Neural crest cell (in vitro differentiated cells): ENCODE data around the gene HSFY1. TPM values are rescaled to one million over a fixed set of nuclear protein-coding genes. Genes with fewer than 3 reads are reported as not detected.
"Not testable (repeated sequence)": the region's sequence is repeated elsewhere in the genome, so short reads cannot be mapped to it uniquely, and the experiment has no call there.

Experiments used
- DNase-seq: peaks from one replicate; pipeline ENCODE4 v3.0.0; 2021; ENCODE audit warnings: low read depth, mixed read lengths, low spot score
- H3K27ac Mint-ChIP-seq: one replicate; pipeline ENCODE4 v1.8.0; 2021; ENCODE audit warnings: mild to moderate bottlenecking, mixed read lengths; ENCODE audit not compliant: unreplicated experiment
- H3K27me3 Mint-ChIP-seq: 2 replicates; pipeline ENCODE4 v1.8.0; 2021; ENCODE audit warnings: low read depth, mild to moderate bottlenecking, mixed read lengths
- H3K36me3 Mint-ChIP-seq: 2 replicates; pipeline ENCODE4 v1.8.0; 2021; ENCODE audit warnings: low read depth, mild to moderate bottlenecking, mixed read lengths
- H3K4me1 Mint-ChIP-seq: 2 replicates; pipeline ENCODE4 v1.8.0; 2021; ENCODE audit warnings: mixed read lengths
- H3K4me3 Mint-ChIP-seq: one replicate; pipeline ENCODE4 v1.8.0; 2021; ENCODE audit warnings: mild to moderate bottlenecking, mixed read lengths
- H3K9me3 Mint-ChIP-seq: 2 replicates; pipeline ENCODE4 v1.8.0; 2021; ENCODE audit warnings: mixed read lengths
- long read RNA-seq: library from polyadenylated mRNA; unstranded; transcript quantifications from one replicate; pipeline ENCODE4 v2.0.0, GENCODE V29; 2020
- total RNA-seq: library from RNA; stranded (reverse); gene quantifications from 2 replicates; pipeline ENCODE4 v1.2.1, GENCODE V29; 2021

The HSFY1 gene, protein sequence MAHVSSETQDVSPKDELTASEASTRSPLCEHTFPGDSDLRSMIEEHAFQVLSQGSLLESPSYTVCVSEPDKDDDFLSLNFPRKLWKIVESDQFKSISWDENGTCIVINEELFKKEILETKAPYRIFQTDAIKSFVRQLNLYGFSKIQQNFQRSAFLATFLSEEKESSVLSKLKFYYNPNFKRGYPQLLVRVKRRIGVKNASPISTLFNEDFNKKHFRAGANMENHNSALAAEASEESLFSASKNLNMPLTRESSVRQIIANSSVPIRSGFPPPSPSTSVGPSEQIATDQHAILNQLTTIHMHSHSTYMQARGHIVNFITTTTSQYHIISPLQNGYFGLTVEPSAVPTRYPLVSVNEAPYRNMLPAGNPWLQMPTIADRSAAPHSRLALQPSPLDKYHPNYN
- total RNA-seq = not detected in 2 replicates
- long read RNA-seq = 0 reads

GRCh38 chrY:18546420-18546819 lies at the start of gene HSFY1:
Gene HSFY1 (plus strand): TSS chrY:18546720. CDS start chrY:18546788, 68 bp downstream.
- not testable (repeated sequence) for H3K4me1 Mint-ChIP-seq

DNA sequence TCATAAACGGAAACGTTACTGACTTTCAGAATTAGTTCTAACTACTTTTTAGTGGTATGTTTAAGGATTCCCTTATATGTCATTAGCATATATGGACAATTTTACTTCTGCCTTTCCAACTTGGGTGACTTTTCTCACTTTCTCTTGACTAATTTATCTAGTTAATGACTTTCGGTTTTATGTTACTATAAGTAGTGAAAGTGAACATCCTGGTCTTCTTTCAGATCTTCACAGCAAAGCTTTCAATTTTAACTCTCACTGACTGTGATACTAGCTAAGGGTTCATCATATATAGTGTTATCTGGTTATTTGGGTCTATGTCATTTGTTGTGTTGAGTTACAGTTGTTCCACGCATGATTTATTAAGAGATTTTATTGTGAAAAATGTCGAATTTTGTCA lies 42.3 kb upstream of the HSFY1 start:
- H3K27me3 Mint-ChIP-seq, H3K4me1 Mint-ChIP-seq, H3K36me3 Mint-ChIP-seq, H3K27ac Mint-ChIP-seq, H3K9me3 Mint-ChIP-seq, DNase-seq, H3K4me3 Mint-ChIP-seq: not testable (repeated sequence)

More at GRCh38 chrY:18546420-18546819, at the start of gene HSFY1:
- H3K27ac Mint-ChIP-seq, H3K4me3 Mint-ChIP-seq, H3K27me3 Mint-ChIP-seq, H3K36me3 Mint-ChIP-seq, DNase-seq, H3K9me3 Mint-ChIP-seq: not testable (repeated sequence)

DNA sequence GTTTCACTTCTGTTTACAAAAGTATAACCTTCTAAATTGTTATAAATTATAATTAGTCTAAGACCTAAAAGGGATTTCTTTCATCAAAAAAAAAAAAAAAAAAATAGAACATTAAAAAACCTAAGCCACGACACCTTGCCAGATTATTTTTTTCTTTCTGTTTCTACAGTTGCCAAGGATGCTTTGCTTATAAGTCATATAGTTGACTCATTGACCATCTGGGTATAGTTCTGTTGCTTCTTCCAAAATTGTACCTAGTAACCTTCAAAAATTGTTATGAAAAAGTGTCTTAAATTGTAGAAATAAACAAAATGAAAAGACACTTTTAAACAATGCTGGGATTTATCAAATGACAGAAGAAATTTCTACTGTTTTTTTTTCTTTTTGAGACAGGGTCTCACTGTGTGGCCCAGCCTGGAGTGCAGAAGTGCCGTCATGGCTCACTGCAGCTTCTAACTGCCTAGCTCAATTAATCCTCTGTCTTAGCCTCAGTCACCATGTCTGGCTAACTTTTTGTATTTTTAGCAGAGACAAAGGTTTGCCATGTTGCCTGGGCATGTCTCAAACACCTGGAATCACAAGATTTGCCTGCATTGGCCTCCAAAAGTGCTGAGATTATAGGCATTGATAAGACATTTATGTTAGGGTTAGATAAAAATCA lies 15.4 kb upstream of the HSFY1 start:
- DNase-seq, H3K4me1 Mint-ChIP-seq, H3K27me3 Mint-ChIP-seq, H3K9me3 Mint-ChIP-seq, H3K4me3 Mint-ChIP-seq, H3K36me3 Mint-ChIP-seq, H3K27ac Mint-ChIP-seq: not testable (repeated sequence)

DNA sequence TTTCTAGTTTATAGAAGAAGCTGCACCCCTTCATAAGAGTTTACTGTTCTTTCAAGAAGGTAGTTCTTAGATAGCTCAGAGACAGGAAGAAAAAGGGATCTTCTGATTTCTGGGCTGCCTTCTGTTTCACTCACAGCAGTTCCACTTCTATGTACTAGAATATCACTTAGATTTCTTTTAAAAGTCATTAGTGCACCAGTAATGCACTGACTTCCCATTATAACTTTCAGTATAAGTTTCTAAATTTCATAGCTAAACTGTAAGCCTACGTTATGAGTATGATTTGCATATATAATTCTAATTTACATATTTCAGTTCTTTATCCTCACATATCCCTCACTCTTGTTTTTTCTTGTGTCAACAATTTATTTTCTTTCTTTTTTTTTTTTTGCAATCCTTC lies 7.6 kb upstream of the HSFY1 start:
- not testable (repeated sequence) for H3K27ac Mint-ChIP-seq, H3K4me1 Mint-ChIP-seq, H3K4me3 Mint-ChIP-seq, H3K9me3 Mint-ChIP-seq, DNase-seq, H3K36me3 Mint-ChIP-seq, H3K27me3 Mint-ChIP-seq

- H3K36me3 Mint-ChIP-seq, H3K27me3 Mint-ChIP-seq, H3K4me1 Mint-ChIP-seq, H3K27ac Mint-ChIP-seq, DNase-seq, H3K9me3 Mint-ChIP-seq, H3K4me3 Mint-ChIP-seq: not testable (repeated sequence)
These were observed 6.6 kb downstream of the HSFY1 start for GRCh38 chrY:18553132-18553531.

GRCh38 chrY:18565915-18566314 lies 19.4 kb downstream of the HSFY1 start:
- H3K9me3 Mint-ChIP-seq, H3K27me3 Mint-ChIP-seq, H3K36me3 Mint-ChIP-seq, H3K27ac Mint-ChIP-seq, H3K4me3 Mint-ChIP-seq, DNase-seq, H3K4me1 Mint-ChIP-seq: not testable (repeated sequence)

Other genes with a start within 250 kb of the HSFY1 start
- not detected in 2 replicates for gene HSFY2, start 227.0 kb downstream of the HSFY1 start, total RNA-seq